CMK (cell line): ENCODE data around the gene FSTL3.

Source experiments
- DNase-seq: peaks from one replicate; pipeline ENCODE4 v3.0.0-alpha.2; 2010; ENCODE audit warnings: low read depth

Gene FSTL3

DNA sequence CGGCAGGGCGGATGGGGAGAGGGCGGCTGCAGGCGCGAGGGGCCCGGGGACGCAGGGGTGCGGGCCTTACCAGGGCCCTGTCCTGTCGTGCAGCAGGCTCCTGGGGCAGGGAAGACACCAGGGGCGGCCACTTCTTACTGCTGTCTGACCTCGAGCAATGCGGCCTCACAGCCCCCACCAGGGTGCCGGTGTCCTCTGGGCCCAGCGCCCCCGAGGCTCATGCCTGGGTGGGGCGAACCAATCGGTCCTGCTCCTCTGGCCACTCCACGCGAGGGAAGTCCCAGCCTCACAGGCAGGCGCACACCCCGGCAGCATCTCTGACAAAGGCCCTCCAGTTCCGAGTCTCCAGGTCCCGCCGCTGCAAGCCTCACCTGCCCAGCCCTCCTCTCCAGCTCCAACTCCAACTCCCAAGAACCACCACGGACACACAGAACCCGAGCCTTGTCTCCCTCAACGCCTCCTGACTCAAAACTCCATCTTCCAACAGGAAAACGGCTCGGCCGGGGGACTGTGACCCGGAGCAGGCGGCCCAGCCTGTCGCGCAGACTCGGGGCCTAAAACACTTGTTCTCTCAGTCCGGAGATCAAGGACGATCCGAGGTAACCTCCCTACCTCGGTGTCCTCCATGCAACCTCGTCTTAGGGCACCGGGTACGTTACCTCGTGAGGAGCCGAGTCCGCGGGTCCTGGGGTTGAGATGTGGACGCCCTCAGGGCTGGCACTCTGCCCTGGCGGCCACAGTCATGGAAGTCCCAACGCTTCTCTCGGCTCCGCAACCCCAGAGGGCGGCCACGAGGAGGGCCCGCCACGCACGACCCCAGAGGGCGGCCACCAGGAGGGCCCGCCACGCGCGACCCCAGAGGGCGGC, 30.0 kb upstream of the FSTL3 start:
- no peak for DNase-seq

GRCh38 chr19:646779-647565, 29.2 kb upstream of the FSTL3 start:
- DNase-seq = no peak

DNA sequence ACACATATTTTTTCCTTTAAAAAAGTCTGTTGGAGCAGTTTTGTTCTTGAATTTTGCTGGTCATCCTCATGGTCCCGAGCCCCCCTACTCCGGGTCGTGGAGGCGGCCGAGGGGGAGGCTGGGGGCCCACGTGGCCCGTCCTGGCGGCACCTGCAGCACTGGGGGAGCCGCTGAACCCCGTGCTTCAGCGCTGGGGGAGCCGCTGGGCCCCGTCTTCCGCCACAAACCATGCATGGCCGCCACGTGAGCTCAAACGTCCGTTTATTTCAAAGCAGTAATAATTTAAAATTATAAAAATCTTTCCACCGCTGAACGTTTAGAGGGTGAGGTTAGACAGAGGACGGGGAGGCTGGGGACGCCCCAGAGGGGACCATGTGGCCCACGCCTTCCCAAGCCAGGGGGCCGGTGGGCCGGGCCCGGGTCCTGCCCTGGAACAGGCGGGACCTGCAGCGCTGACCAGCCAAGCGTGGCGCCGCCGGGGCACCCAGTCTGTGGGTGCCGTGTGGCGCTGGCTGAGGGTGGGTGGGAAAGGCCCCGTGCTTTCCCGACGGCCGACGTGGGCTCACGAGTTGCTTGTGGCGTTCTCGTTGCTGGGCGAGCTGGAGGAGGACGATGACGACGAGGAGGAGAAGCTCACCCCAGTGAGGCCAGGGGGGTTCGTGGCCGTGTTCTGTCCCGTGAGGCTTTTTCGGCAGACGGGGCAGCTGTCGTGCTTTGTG, 28.5 kb upstream of the FSTL3 start:
- no peak for DNase-seq

DNA sequence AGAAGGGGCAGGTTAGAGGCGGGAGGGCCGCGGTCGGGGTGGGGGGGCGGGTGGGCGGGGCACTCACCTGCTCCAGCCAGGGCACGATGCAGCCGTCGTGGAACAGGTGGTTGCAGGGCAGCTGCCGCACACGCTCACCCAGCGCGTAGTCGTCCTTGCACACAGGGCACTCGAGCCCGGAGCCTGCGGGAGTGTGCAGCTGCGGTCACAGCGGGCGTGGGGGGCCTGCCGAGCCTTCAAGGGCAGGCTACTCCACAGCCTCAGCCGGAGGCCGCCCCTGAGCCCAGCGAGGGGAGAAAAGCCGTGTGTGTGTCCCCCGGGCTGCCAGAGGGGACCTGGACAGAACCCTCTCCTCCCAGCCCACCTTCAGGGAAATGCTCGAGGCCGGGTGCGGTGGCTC, 27.9 kb upstream of the FSTL3 start:
- no peak for DNase-seq

GRCh38 chr19:648904-649801, 27.0 kb upstream of the FSTL3 start:
- DNase-seq = no peak

DNA sequence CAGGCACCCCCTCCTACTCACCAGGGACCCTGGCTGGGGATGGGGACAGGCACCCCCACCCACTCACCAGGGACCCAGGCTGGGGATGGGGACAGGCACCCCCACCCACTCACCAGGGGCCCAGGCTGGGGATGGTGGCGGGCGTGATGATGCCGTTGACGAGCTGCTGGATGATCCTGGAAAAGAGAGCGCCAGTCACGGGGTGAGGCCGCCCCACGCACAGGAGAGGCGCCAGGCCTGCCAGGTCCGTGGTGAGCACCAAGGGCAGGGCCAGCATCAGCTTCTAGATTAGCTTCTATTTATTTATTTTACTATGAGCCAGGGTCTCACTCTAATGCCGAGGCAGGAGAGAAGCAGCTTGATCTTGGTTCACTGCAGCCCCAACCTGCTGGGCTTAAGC, 26.1 kb upstream of the FSTL3 start:
- no peak for DNase-seq

GRCh38 chr19:651114-651818, 24.9 kb upstream of the FSTL3 start:
- DNase-seq = no peak

DNA sequence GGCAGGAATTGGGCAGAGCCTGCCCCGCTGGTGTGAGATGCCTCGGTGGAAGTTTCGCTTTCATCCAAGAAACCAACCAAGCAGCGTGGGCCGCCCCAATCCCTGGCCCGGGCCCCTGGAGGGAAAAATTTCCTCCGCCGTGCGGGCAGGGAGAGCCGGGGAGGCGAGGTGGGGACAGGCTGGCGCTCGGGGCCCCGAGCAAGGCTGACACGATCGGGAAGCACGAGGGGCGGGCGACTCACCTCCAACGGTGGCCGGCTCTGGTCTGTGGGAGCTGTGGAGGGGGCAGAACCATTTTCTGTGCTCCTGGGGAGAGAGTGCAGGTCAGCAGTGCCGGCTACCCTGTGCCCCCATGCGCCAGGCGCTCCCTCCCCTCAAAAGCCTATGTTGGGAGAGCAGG, 24.2 kb upstream of the FSTL3 start:
- DNase-seq = no peak

DNA sequence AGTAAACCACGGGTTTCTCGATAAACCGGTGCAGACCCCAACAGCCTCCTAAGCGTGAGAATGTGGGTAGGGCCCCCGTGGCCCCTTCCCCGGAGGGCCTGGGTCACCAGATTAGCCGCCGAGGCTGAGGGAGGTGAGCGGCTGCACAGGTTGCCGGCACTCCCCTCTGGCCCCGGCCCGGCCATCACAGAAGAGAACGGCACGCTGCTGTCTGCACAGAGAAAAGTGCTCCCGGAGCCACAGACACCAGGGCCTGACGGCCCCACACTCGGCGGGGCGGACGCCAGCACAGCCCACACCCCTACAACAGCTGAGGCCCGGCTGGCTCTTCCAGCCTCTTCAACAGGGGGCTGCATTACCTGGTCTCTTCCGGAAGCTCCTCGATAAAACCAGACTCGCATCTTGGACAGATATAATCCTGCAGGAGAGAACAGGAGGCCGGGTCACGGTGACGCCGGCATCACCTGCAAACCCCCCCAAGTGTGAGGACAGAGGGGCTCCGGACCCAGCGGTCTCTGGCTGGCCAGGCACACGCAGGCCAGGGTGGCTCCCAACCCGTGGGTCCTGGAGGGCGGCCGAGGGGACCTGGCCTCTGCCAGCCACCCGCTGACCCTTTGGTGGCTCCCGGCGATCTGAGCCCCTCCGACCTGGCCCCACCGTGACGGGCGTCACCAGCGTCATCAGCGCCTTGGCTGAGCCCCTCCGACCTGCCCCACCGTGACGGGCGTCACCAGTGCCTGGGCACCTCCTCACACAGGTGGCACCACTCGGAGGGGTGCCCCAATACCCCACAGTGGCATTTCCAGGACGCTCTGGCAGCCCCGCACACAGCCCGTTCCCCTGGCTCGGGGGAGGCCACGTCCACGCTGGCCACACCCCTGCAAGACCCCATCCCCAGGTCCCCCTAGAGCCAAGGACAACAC, 23.5 kb upstream of the FSTL3 start:
- DNase-seq = no peak

- DNase-seq = no peak
These were observed 22.8 kb upstream of the FSTL3 start for GRCh38 chr19:653425-653824.

- DNase-seq = no peak
These were observed 20.5 kb upstream of the FSTL3 start for GRCh38 chr19:655691-656090.

DNA sequence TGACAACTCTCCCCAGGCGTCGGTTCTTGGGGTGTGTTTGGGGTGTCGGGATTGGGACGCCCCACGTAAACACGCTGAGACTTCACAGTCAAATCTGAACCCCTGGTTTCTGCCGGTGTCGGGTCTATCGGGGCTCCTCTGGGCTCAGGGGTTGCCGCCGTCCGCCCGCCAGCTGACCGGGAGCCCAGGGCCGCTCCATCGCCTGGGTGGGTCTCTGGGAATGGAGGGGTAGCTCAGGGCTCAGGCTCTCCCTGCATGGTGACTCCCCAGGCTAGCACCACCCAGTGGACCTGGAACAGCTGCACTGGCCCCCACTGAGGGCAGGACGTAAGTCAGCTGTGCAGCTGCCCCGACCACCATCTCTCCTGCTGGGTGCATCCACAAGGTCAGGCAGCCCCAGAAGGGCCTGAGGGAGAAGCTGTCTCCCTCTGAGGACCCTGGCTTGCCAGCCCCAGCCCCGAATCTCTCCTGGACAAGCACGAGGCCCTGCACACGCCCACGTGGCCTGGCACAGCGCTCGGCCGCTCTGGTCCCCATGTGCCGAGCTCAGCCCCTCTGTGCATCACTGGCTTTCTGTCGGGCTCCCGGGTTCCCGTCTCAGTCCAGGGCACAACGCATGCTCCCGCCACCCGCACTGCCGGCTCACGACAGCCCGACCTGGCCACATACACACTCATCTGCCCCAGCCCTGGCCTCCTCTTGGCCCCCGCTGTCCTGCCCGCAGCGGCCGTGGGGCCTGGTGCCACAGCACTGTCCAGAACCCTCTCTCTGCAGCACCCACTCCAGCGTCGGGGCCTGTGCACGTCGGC, 19.2 kb upstream of the FSTL3 start:
- no peak for DNase-seq

DNA sequence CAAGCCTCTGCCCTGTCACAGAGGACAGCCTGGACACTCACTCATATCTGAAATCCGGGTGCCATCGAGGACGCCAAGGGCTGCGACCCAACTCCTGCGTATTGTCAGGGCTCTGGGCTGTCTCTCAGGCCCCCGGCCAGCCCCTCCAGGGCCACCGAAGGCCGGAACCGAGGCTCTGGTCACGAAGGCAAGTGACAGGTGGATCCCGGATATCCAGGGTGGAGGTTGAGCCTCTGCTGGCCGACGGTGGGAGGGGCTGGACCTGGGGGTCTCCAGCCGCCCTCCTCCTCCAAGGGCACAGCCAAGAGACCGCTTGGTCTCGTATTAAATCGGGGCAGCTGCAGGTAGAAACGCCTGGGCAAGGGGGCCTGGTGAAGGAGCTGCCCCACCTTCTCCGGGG, 18.6 kb upstream of the FSTL3 start:
- no peak for DNase-seq

GRCh38 chr19:658059-658839, 17.9 kb upstream of the FSTL3 start:
- DNase-seq = no peak

GRCh38 chr19:658916-659839, 17.0 kb upstream of the FSTL3 start:
- no peak for DNase-seq

DNA sequence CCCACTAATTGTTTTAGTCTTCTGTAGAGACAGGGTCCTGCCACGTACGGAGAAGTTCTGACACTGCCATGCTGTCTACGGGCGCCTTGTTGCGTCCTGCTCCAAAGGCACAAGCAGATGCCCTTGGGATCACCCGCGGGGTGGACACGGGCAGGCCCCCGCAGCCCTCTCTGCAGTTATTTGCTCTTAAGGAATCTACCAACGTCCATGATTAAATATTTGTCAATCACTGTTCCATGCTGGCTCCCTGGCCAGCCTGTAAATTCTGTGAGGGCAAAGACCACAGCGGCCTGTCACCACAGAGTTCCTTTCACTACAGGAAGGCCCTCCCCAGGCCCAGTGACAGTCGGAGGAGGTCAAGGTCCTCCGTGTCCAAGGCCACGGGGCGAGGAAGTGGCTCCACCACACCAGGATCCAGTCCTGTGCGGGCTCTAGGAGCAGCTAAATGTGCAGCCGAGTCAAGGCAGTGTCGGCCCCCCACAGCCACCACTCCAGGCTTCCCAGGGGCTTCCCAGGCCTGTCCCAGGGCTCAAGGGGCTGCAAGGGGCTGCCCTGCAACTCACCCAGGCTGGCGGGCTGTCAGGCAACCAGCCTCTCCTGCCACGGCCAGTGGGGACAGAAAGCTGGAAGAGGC, 15.3 kb upstream of the FSTL3 start:
- no peak for DNase-seq
